GM12892 (cell line): Measurements from ENCODE around the gene TRPM8.

Source experiments
- DNase-seq: peaks from one replicate; pipeline ENCODE4 v3.0.0; 2011; ENCODE audit not compliant: insufficient read length
- FAIRE-seq: peaks from 2 replicates; lab custom pipeline; 2011; peaks lifted over from hg19 to GRCh38; lab: Jason Lieb, UNC
- POLR2A ChIP-seq: IDR thresholded peaks from 2 replicates; pipeline ENCODE4 v1.6.1; 2011; ENCODE audit warnings: low read depth, low read length, control low read depth
- POLR2AphosphoS5 ChIP-seq: IDR thresholded peaks from 2 replicates; pipeline ENCODE4 v1.6.1; 2011; ENCODE audit warnings: low read depth, low read length, control low read depth
- TAF1 ChIP-seq: IDR thresholded peaks from 2 replicates; pipeline ENCODE4 v1.6.1; 2011; ENCODE audit warnings: low read depth, mild to moderate bottlenecking, control low read depth, low read length, borderline replicate concordance

TRPM8 gene

DNA sequence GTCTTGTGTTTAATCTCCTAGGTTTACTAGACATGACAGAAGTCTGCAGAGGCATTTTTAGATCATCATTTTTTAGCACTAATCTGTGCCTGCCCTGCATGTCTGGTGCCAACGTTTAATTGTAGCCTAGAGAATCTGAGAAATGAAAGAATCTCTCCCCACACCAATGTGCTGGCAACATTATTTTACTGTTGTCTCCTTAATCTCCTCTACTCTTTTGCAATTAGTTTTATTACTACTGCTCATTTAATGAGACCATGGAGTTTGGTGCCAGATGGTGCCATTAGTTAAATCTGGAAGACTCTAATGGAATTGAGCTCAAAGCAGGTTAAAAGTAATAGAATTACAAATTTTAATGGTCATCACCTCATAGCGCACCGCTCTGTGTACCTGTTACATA lies 129.3 kb downstream of the TRPM8 start:
- TF ChIP-seq POLR2A (no peak), TAF1 (no peak), POLR2AphosphoS5 (no peak)
- FAIRE-seq (no peak), DNase-seq (no peak)

DNA sequence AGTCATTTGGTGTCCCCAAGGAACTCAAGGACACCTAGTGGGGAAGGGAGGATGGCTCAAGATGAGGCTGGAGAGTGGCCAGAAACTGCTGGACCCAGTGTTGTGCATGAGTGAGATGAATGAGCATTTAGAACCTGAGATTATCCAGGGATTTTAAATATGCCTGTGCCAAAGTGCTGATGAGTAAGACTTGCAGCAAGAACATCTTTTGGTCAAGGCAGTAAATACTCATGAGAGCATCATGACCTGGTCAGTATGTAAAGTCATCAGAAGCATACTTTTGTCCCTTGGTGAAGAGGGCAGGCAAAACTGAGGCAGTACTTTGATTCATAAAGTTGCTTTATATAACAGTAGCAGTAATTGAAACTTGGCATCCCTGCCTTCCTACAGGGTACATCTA lies 130.2 kb downstream of the TRPM8 start:
- no peak for TF ChIP-seq POLR2AphosphoS5
- TF ChIP-seq TAF1, result no peak
- no peak for TF ChIP-seq POLR2A
- FAIRE-seq (no peak), DNase-seq (no peak)

DNA sequence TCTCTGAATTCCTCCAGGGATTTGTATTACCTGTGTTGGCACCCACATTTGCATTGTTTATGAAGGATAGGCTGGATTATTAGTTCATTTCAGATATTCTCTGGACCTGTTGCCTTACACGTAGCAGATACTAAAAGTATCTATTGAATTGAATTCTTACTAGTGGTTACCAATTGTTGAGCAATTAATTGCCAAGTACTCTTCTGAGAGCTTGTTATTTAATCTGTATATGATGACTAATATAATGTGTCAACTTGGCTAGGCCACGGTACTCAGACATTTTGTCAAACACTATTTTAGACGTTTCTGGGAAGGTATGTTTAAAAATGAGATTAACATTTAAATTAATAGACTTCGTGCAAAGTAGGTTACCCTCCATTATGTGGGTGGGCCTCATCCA lies 130.9 kb downstream of the TRPM8 start:
- DNase-seq (no peak), FAIRE-seq (no peak)

DNA sequence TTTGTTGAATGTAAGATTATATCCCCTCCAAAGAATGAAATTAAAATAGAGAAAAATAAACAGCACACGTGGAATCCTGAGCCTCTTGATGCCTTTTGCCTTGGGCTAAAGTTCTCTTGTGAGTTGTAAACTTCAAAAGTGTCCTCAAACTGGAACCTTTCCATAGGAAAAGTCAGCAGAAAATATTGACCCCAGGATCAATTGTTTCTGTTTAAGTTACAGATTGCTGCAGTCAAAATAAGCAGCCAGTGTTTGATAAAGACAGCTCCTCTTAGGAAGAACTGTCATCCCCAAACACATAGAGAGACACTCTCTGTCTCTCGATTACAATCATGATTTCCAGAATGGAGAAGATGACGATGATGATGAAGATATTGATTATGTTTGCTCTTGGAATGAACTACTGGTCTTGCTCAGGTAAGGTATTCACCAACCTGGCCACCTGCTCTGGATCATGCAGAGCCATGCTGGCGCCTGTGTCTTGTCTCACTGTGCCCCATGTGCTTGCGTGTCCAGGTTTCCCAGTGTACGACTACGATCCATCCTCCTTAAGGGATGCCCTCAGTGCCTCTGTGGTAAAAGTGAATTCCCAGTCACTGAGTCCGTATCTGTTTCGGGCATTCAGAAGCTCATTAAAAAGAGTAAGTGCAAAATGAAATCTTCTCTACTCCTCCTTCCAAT lies 133.4 kb downstream of the TRPM8 start, which contains the start of gene SPP2:
Gene SPP2 (plus strand): TSS at position 248 of the 681 bp plus-strand sequence. CDS start 85 bp downstream, at position 333.
- DNase-seq, result no peak
- TF ChIP-seq POLR2A, result no peak
- no peak for TF ChIP-seq POLR2AphosphoS5
- TF ChIP-seq TAF1, result no peak
- FAIRE-seq, result no peak

More for the DNA sequence above, 130.9 kb downstream of the TRPM8 start:
- TF ChIP-seq POLR2A, result no peak
- TF ChIP-seq TAF1, result no peak

DNA sequence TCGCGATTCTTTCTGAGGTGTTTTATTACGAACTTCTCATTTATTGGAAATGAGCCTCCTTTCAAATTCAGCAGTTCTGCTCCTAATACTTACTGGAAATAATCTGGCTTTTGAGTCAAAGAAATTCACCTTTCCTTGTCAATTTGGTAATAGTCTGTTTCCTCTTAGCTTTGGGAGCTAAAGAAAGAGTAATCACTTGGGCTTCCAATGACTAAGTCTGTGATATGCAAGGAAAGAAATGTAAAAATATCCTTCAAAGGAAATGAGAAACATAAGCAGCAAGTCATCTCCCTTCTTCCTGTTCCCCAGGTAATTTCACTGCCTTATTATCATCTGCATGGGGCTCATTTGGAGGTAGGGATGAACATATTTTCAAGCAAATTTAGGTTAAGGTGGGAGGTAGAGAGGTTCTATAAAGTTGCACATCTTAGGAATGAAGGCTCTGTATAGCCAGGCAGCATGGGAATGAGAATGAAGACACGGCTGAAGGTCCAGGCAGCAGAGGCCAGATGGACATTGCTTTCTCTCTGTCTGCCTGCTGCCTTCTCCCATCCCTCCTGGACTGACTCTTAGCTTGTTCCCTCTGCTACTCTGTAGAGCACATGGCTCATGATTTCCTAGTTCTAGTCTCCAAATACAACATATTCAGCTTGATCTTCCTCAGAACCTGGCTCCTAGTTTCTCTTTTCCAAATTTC lies 134.3 kb downstream of the TRPM8 start:
- no peak for TF ChIP-seq TAF1
- TF ChIP-seq POLR2AphosphoS5, result no peak
- no peak for TF ChIP-seq POLR2A
- no peak for DNase-seq
- no peak for FAIRE-seq

DNA sequence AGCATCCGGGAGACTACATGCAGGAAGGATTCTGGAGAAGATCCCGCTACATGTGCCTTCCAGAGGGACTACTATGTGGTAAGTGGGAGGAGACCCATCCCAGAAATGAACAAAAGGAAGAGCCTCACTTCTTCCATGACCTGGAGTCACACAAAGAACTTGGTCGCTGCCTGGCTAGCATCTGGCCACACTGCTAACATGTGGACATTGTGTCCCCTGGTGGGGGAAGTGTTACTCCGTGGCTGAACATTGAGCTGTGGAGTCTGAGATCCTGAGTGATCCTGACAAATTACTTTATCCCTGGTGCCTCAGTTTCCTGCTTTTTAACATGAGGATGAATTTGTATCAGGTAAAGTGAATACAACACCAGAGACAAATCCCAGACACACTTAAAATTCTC lies 141.7 kb downstream of the TRPM8 start:
- FAIRE-seq, result no peak
- no peak for DNase-seq
- TF ChIP-seq POLR2A (no peak), TAF1 (no peak), POLR2AphosphoS5 (no peak)

DNA sequence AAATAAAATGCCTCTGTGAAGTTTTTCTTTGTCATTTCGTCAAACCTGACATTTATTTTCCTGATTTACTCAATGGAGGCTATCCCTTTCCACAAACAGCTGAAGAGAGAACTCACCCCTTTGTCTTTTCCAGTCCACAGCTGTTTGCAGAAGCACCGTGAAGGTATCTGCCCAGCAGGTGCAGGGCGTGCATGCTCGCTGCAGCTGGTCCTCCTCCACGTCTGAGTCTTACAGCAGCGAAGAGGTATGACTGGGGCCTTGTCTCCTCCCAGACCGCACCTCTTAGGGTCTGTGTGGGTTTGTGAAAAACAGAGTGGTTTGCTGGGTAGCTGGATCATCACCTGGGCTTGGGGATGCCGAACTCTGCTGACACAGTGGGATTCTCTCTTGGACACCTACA lies 143.1 kb downstream of the TRPM8 start:
- FAIRE-seq, result no peak
- DNase-seq, result no peak
- no peak for TF ChIP-seq POLR2AphosphoS5
- TF ChIP-seq TAF1, result no peak
- TF ChIP-seq POLR2A, result no peak

DNA sequence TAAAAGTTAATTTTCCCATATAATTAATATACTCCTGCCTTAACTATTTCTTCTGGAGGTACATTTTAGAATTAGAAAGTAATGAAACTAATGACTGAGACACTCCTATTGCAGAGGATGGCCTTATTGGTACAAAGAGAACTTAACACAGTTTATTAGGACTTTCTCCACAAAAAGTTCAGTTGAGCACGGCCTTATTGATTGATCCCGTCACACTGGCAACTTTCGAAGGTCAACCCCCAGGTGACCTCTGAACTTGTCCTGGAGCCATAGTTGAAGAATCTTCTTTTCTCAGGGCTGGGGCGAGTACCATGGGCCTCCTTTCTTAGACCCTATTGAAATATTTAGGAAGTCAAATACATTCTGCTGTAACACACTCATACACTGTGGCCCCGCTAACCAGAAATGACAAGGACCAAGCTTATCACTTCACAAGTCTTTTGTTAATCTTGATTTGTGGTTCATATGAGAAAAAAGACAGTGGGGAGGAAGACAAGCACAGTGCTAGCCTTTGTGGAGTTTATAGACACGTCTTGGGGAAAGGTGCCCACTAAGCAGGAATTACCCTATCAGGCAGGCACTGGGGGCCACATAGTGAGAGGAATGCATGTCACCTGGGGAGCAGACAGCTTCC lies 144.6 kb downstream of the TRPM8 start:
- DNase-seq (no peak), FAIRE-seq (no peak)
- TF ChIP-seq TAF1 (no peak), POLR2A (no peak), POLR2AphosphoS5 (no peak)

DNA sequence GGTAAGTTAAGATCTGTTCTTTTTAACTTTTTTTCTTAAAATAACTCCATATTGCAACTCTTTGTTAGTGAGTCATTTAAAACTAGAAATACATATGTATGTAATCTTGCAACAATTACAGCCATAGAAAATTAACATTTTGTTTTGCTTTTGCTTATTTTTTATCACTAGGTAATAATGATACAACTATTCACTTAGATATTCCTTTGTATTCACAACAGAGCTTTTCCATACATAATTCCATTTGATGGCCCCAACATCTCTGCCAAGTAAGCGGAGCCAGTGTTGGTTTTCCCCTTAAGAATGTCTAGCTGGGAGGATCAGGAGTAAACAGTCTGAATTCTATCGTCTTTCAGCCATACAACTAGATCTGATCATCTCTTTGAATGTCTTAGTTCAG lies 149.4 kb downstream of the TRPM8 start:
- TF ChIP-seq TAF1 (no peak), POLR2A (no peak), POLR2AphosphoS5 (no peak)
- DNase-seq, result no peak
- no peak for FAIRE-seq
